ENCODE results near the gene TMPRSS3. TPM values are rescaled to one million over a fixed set of nuclear protein-coding genes. Genes with fewer than 3 reads are reported as not detected.

TMPRSS3 gene
- not detected for polyA plus RNA-seq (2013, experiment 1 of 2; ENCODE audit: insufficient read length)
- polyA plus RNA-seq (2013, experiment 2 of 2; ENCODE audit: insufficient read length) = not detected

DNA sequence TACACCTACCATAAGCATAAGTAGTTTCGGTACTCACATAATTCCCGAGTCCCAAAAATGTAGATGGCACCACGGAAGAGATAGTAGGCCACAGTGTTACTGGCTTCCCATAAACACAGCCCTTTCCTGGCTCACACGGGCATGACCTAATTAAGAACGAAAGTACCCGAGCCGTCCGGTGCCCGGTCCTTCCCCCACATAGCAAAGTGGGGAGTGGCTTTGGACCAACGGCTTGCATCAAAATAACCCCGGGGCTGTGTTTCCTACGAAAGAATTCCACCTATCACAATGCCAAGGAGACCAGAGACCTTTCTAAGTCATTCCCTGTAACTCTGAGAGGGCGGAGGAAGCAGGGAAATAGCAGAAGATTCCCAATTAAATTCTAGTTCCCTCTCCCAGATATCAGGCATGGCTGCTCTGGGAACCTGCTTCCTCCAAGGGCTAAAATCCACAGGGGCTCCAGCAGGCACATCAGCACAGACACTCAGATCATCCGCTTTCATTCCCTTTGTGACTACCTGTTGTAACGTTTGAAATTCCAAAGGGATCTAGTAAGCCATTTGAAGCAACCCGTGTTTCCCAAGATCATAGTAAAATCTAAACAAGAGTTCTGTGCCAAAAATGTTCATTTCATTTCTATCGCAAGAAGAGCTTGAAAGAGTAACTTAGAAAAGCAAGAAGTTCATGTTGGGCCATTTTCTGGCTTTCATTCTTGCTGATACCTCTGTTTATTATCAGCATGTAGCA, at the start of gene TMPRSS3:
Gene TMPRSS3, minus strand, starts transcription at position 148 of the 747 bp plus-strand sequence. CDS start 635 bp downstream, outside the sequence.
- no peak for DNase-seq

GRCh38 chr21:42445311-42445710, 49.5 kb upstream of the TMPRSS3 start:
- no peak for DNase-seq

- no peak for DNase-seq
These were observed 48.9 kb upstream of the TMPRSS3 start for GRCh38 chr21:42444745-42445059.

DNA sequence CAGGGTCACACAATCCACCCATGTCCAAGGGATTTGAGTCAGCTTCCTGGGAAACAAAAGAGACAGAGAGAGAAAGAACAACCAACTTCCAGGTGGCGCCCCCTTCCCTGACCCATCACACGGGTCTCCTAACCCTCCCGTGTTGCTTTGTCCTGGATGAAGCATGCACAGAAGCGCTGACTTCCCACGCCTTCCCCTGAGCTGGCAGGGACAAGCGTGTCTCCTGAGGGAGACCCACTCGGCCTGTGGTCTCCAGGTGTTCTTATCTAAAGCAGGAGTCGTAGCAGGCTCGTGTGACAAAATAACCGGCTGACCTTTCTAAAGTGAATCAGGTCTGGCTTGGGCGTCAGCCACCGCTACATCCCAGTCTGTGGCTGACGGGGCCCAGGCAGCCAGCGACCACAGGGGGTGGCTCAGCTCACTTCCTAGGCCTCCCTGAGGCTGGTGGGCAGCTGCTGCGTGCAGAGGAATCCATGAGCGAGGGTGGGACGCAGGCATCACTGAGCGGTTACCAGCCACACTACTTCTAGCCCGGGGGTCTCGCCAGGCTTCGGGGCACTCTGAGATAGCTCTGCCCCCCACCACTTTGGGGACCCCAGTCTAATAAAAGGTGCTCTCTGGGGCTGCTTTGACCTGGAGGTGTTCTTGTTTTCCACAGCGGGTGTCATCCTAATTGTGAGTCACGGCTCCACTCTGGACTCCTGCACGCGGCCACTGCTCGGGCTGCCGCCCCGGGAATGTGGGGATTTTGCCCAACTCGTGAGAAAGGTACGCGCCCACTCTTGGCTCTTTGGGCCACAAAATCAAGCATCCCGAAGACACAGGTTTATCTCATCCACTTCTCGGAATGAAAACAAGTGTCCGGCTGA, 48.3 kb upstream of the TMPRSS3 start:
- no peak for DNase-seq

DNA sequence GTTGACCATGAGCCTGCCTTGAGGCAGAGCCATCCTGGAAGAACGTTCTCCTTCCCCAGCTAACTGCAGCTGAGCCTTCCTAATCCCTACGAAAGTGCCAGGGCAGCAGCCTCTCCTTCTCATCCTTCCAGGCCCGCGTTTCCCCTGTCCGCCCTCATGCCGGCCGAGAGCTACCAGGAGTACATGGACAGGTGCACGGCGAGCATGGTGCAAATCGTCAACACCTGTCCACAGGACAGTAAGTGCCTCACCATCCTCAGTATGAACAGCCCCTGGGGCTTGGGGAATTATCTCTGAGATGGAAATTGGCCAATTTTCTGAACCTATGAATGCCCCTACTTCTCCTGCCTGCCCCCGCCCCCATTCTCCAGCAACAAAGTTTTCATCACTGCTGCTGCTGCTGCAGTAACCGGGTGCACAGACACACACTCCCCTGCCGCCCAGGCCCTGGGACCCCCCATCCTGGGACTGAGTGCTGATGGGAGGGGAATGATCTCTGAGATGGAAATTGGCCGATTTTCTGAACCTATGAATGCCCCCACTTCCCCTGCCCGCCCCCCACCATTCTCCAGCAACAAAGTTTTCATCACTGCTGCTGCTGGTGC, 47.4 kb upstream of the TMPRSS3 start:
- DNase-seq = no peak

DNA sequence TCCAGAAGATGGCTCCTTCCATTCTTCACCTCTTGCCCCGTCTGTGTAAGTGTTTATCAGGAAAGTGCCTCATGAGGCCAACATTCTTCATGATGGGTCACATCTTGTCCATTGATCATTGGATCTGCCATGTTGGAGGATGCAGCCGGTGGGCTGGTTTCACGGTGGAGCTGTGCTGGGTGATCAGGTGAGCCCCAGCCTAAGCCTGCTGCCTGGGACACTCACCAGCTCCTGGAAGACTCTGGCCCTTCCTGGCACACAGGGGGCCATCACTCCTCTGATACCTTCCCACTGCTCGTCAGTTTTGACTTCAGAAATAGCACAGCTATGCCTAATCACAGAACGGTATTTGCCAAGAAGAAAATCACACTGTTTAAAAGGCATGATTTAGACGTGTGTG, 46.1 kb upstream of the TMPRSS3 start:
- DNase-seq = no peak

GRCh38 chr21:42440187-42440792, 44.4 kb upstream of the TMPRSS3 start:
- DNase-seq = no peak

DNA sequence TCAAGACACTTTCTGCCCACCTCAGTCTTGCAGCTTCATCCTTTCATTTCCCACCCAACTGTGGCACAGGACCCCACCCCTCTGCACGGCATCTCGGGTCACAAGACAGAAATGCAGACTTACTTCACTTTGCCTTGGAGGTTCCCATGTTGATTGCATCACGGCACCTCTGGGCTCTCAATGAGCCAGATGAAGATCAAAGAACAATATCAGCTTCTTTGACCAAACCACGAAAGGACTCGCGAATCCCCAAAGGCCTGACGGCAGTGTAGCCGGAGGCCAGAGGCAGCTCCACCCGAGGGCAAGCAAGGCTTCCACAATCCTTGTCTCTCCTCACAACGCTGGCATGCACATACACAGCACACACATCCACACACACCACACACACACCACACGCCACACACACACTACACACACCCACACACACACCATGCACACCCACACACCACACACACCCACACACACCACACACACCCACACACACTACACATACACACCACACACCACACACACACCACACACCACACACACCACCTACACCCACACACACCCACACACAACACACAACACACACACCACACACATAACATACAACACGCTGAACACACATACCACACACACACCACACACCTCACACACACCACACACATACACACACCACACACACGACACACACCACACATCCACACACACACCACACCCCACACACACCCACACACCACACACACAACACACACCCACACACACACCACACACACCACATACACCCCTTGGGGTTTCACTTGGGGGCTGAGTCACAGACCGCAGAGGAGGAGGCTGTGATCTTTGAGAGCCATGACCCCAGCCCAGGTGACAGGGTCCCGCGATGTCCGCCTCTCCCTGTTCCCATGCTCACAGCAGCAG, 43.7 kb upstream of the TMPRSS3 start:
- no peak for DNase-seq

DNA sequence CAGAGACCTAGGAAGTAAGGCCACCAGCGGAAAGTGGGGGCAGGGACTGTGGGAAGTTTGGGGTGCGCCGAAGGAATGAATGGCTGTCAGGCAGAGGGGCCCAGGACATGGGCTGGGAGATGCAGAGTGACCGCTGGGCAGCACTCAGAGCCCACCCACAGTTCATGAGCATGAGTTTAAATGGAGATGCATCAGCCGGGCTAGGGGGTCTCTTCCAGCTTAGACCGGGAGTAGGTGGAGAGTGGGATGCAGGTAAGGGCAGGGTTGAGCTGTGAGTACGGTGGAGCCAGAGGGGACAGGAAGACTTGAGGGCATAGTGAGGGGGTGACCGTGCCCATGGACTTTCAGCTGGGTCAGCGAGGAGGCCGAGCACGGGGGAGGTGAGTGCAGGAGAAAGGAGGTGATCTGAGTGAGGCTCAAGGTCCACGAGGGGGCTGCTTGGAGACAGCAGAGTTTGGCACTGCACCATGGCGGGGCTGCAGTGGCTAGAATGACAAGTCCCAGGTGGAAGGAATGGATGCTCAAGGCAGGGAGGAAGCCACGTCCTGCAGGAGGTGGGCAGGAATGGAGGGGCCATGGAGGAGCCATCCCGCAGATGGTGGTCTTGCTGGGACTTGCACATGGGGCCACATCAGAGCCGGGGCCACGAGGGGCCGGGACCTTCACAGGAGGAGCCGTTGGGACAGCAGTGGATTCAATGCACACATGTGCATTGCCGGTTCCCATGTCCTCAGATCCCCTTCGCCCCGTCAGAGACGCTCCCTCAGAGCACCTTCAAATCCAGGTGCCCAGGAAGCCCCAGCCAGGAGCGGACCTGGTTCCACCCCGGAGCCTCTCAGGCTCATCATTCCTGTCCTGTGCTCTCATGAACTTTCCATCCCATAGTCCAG, 42.7 kb upstream of the TMPRSS3 start:
- DNase-seq = no peak

- DNase-seq = peak; percentile 6
These were observed 41.9 kb upstream of the TMPRSS3 start for GRCh38 chr21:42437786-42438185.

- DNase-seq = no peak
These were observed 41.1 kb upstream of the TMPRSS3 start for GRCh38 chr21:42436914-42437313.

DNA sequence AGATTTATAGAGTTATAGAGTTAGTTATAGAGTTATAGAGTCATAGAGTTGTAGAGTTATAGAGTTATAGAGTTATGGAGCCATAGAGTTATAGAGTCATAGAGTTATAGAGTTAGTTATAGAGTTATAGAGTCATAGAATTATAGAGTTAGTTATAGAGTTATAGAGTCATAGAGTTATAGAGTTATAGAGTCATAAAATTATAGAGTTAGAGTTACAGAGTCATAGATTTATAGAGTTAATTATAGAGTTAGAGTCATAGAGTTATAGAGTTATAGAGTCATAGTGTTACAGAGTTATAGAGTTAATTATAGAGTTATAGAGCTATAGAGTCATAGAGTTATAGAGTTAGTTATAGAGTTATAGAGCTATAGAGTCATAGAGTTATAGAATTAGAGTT, 40.0 kb upstream of the TMPRSS3 start:
- no peak for DNase-seq

DNA sequence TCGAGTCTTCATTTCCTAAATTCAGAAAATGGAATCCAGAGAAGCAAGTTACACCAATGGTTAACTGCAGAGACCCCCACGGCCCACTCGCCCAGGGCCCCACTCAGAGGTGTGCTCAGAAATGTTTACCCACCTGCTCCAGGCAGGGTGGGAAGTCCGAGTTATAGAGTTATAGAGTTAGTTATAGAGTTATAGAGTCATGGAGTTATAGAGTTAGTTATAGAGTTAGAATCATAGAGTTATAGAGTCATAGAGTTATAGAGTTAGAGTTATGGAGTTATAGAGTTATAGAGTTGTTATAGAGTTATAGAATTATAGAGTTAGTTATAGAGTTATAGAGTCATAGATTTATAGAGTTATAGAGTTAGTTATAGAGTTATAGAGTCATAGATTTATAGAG, 39.5 kb upstream of the TMPRSS3 start:
- DNase-seq = no peak

GRCh38 chr21:42434884-42435283, 39.0 kb upstream of the TMPRSS3 start:
- no peak for DNase-seq

- DNase-seq = no peak
These were observed 38.2 kb upstream of the TMPRSS3 start for GRCh38 chr21:42433946-42434551.

GRCh38 chr21:42432695-42433094, 36.8 kb upstream of the TMPRSS3 start:
- DNase-seq = no peak

DNA sequence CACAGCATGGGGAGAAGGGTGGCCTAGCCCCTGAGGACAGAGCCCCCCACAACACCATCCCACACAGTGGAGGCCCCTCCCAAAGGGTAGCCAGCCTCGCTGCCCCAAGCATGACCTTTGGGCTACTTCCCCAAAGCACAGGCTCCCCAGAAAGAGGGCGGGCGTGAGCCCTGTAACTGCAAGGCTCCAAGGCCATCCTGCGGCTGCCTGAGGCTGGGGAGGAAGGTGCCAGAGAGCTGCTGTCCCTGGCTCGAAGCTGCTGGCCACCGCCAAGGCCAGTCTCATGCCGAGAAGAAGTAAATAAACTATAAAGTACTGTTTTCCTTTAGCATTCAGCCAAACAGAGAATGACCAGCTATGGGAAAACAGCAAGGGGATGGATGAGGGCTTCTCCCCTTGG, 35.3 kb upstream of the TMPRSS3 start:
- DNase-seq = no peak

- no peak for DNase-seq
These were observed 34.7 kb upstream of the TMPRSS3 start for GRCh38 chr21:42430521-42430920.

GRCh38 chr21:42429856-42430255, 34.0 kb upstream of the TMPRSS3 start:
- no peak for DNase-seq

DNA sequence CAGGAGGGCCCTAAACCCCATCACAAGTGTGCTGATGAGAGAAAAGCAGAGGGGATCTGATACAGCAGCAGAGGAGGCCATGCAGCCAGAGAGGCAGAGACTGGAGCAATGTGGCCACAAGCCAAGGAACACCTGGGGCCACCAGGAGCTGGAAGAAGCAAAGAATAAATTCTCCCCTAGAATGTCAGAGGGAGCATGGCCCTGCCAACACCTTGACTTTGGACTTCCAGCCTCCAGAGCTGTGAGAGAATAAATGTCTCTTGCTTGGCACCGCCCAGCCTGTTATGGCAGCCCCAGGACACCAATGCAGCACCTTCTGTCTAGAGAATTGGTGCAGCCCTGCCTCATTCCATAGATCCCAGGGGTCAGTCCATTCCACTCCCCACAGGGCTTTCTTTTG, 33.2 kb upstream of the TMPRSS3 start:
- DNase-seq = no peak
